OCI-LY1 (cell line): Measurements from ENCODE around the gene TESMIN.

Source experiments
- EZH2 ChIP-seq: fragments of 200-600 bp; sonication (generic), shearing (Covaris generic); IDR thresholded peaks from 2 replicates; pipeline ENCODE4 v1.8.0; 2017; ENCODE audit warnings: borderline replicate concordance, mixed run types, mild to moderate bottlenecking, antibody characterized with exemption, low read length, moderate library complexity, mixed read lengths
- TF ChIP-seq, protein P1 (sequence below): fragments of 200-600 bp; sonication (generic), shearing (Covaris generic); IDR thresholded peaks from 2 replicates; pipeline ENCODE4 v1.5.1; 2017; ENCODE audit warnings: mild to moderate bottlenecking, antibody characterized with exemption, low read length, moderate library complexity, mixed read lengths

DNA sequence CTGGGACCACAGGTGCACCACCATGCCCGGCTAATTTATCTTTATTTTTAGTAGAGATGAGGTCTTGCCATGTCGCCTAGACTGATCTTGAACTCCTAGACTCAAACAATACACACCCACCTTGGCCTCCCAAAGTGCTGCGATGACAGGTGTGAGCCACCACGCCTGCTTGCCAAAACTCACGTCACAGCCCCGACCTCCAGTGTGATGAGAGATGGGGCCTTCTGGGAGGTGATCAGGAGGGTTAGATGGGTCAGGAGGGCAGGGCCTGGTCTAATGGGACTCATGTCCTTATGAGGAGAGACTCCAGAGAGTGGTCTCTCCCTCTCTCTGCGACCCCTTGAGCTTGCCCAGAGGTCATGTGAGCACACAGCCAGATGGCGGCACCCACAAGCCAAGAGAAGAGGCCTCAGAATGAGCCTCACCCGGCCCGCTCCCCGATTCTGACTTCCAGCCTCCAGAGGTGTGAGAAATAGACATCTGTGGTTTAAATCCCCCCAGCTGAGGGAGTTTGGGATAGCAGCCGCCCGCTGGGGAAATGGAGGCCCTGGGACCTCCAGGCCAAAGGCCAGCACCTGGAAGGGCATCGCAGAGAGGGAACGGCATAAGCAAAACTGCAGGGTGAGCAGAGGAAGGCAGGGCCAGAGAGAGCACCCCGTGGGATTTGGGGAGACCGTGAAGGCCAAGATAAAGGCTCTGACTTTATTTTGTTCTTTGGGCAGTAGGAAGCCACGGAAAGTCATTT, 91.1 kb downstream of the TESMIN start:
- TF ChIP-seq, protein P1, sequence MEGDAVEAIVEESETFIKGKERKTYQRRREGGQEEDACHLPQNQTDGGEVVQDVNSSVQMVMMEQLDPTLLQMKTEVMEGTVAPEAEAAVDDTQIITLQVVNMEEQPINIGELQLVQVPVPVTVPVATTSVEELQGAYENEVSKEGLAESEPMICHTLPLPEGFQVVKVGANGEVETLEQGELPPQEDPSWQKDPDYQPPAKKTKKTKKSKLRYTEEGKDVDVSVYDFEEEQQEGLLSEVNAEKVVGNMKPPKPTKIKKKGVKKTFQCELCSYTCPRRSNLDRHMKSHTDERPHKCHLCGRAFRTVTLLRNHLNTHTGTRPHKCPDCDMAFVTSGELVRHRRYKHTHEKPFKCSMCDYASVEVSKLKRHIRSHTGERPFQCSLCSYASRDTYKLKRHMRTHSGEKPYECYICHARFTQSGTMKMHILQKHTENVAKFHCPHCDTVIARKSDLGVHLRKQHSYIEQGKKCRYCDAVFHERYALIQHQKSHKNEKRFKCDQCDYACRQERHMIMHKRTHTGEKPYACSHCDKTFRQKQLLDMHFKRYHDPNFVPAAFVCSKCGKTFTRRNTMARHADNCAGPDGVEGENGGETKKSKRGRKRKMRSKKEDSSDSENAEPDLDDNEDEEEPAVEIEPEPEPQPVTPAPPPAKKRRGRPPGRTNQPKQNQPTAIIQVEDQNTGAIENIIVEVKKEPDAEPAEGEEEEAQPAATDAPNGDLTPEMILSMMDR = no peak
- no peak for TF ChIP-seq EZH2
